ENCODE measurements around the gene PID1.

PID1 gene, protein sequence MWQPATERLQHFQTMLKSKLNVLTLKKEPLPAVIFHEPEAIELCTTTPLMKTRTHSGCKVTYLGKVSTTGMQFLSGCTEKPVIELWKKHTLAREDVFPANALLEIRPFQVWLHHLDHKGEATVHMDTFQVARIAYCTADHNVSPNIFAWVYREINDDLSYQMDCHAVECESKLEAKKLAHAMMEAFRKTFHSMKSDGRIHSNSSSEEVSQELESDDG

DNA sequence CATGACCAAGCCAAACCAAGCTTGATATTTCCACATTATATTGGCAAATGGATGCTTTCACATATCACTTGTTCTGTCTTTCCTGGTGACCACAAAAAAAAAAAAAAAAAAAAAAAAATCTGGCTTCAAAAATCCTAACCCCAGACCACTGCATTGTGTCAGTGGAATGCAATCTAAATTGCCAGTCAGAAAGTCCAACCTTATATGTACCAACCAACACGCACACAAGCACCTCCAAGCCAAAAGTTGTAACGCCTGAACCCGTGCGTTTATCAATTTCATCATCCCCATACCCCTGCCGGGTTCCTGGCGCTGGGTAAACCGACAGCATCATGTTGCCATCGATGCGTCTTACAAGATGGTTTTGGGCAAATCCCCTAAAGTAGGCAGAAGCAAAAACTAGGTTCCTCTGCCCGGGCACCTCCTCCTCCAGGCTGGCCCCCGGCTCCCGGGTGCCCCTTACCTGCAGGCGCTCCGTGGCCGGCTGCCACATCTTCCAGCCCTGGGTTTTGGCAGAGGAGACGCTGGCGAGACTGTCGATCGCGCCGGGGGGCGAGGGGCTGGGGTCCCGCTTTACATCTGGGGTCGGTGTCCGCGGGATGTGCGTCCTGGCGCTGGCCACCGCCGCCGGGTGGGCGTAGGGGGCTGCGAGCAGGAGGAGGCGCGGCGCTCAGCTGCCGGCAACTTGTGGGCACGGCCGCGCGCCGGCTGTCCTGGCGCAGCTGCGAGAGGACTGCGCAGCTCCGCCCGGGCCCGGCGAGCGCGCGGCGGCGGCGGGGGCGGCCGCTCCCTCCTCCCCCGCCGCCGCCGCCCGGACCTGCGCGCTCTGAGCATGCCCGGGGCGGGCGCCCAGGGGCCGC lies at the start of gene PID1:
PID1 (minus strand) TSS at position 737 of the 860 bp plus-strand sequence; CDS start at position 493, 244 bp downstream.
- peak; percentile 26 for DNase-seq

DNA sequence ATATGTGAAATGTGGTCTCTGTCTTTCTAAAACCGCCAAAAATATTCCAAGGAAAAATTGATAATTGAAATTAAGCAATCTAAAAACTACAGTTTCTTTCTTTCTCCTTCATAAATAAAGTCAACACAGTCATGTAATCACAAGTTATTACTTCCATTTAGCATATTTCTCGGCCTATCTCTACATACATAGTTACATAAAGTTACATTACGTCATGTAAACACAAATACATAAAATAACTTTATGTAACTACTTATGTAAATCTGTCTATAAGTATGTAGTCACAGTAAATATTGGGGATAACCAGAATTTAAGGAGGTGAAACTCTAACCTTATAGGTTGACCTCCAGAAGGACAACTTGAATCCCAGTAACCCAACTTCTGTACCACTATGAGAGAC lies 48.5 kb upstream of the PID1 start:
- no peak for DNase-seq

DNA sequence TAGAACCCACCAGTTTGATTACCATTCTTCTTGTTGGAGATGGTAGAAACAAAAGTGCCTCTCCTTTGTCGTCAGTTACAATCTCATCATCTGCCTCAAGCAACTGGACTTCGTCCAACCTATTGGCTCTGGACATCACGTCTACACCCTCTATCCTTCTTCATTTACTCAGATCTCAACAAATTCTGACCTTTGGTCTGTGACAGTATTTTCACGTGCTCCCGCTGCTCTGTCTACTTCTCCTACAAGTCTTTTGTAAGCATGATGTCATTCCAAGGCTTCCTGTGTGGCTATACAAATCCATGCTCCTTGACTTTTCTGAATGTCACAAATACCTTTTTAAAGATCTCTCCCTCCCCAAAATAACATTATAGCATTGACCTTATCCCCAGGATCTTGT lies 43.0 kb upstream of the PID1 start:
- no peak for DNase-seq

DNA sequence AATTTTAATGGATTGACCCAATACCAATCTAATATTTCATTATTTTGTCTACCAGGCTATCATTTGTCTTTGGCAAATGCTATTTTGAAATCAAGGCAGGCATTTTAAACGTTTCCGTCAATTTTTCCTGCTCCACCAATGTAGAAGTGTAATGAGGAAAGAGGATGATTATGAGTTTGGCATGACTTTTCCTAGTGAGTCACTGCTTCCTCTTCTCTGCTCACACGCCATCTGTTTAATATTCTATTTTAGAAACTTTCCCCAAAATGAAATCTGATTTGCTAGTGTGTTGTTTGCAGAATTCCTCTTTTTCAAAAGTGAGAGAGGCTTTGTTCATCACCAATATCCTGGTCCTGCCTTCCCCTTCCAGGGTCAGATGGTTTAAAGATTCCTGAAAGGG lies 42.5 kb upstream of the PID1 start:
- DNase-seq, result no peak

DNA sequence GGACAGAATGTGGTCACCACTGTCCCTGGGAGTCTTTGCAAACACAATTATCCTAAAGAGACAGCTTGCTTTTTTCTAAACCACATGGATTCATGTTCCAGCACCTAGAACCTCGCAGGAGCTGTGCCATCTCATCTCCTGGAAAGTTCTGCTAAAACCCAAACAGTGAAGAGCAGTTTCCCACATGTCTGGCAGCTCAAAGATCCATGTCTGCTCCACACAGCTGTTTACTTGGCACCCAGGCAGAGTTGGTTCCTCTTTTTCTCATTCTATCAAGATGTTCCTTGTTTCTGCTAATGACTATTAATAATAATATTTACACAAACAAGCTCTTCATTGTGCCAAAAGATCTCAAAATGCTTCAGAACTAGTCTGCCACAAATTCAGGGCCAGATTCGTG lies 30.1 kb upstream of the PID1 start:
- no peak for DNase-seq

DNA sequence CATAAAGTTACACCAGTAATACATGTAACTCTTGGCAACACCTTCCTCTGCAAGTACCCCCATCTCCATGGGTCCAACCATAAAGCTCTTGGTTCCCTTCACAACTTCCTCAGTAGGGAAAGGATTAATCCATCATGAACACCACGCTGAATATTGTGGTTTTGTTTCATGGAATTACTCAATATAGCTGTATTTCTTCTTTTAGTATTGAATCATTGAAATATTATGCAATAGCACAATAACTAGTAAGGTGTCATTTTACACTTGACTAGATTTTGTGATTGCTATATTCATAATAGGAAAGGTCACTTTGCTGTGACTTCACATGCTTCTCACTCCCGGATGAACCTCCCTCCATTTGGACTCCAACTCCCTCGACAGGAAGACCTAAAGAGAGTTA lies 29.7 kb upstream of the PID1 start:
- no peak for DNase-seq

DNA sequence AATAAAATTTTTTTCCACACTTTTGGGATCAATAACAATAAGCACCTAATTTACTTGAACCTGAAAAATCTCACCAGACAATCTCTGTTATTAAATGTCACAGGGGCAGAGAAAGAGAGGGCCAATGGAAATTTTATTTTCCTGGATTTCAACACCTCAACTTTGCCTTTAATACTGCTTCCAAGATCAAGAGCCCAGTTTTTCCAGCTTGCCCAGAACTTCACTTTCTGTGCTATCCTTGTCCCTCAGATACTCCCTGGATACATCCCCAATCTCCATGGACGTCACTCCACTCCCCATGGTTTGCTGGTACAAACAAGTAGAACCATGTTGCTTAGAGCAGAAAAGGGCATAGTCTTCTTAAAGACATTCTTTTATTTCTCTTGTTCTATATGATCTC lies 29.3 kb upstream of the PID1 start:
- DNase-seq, result no peak

DNA sequence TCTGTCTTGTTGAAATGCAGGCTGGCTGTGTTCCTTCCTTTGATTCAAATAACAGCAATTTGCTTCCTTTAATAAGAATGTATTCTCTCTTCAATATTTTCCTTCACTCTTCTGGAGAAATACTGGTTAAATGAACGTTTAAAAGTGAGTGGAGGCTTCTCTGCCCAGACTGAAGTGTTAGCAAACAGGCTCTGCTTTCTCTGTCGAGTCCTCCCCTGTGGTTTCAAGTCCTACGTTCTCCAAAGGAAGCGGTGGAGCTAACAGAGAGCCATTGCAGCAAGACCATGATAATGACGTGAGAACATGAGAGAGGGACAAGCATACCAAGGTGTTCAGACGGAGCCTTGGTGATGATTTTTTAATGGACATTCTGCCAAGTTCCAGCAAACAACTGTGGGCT lies 26.2 kb upstream of the PID1 start:
- DNase-seq, result no peak

DNA sequence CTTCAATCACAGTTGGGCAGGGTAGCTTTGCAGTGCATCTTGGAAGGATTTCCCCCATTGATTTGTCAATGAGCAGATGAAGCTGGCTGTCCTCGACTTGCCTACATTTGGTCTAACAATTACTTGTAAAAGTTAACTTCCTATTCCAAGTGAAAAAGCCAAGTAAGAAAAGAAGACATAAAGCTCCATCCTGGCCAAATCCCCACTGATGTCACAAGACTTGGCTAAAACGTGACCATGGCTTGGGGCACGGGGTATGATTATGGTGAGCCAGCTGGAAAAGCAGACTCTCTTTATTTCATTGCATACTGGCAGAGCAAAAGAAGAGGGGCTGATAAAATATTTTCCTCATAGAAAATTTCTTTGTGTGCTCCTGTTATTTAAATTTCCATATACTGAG lies 25.4 kb upstream of the PID1 start:
- no peak for DNase-seq

DNA sequence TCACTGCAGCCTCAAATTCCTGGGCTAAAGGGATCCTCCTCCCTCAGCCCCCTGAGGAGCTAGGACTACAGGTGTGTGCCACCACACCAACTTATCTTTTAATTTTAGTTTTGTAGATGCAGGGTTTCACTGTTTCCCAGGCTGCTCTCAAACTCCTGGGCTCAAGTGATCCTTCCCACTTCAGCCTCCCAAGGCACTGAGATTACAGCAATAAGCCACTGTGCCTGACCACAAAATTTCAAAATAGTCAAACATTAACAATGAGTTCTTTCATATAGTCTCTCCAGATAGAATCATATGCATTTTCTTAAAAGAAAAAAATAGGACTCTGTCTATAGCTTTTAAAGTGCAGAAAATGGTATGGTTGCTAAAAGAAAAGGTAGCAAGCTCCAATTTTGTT lies 24.9 kb upstream of the PID1 start:
- no peak for DNase-seq

DNA sequence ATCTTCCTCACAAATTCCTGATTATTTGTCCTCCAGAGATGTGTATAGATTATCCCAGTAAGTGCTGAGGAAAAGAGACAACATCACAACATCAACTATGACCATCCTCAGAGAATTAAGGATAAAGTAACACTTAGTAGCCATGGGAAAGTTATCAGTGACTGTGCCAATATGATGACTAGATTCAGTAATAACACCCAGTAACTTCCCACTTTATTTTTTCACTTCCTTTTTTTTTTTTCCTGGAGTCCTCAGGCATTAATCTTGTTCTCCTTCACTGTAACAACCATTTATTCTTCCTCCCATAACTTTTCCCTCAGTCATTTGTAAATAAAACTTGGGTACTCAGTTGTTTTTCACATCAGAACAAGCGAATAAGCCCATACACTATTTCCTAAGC lies 16.7 kb upstream of the PID1 start:
- DNase-seq, result no peak

DNA sequence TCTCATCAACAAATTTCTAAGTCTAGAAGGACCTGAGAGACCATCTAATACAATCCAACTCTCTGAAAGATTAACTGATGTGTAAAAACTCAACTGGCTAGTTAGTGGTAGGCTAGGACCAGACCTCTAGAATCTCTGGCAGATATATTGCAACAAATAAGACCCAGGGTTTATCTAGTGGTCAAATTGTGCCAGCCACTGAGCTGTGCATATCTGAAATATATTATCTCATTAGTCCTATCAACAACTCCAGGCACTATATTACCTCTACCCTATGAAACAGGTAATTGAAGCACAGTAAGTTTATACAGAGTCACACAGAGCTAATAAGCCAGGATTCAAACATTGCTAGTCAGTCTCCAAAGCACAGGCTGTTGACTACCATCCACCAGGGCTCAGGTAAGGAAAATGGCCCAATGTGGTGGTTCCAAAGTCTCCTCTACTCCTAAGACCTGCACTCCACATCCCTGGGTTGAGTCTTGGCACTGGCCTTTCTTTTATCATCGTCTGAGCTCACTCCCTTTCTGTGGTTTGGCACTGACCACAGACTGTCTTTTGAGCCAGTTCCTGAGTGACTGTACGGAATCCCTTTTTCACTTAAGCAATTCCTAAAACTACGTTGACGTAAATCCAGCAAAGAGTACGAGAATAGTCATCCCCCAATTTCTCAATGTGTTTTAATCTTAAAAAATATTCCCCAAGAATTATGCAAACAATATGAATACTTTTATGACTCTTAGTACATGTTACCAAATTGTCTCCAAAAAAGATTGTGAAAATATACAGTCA lies 11.9 kb upstream of the PID1 start:
- peak; percentile 98 for DNase-seq

DNA sequence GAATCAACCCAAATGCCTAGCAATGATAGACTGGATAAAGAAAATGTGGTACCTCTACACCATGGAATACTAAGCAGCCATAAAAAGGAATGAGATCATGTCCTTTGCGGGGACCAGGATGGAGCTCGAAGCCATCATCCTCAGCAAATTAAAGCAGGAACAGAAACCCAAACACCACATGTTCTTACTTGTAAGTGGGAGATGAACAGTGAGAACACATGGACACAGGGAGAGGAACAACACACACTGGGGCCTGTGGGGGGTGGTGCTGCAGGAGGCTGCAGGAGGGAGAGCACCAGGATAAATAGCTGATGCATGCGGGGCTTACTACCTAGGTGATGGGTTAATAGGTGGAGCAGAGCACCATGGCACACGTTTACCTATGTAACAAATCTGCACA lies 8.4 kb upstream of the PID1 start:
- DNase-seq, result no peak

DNA sequence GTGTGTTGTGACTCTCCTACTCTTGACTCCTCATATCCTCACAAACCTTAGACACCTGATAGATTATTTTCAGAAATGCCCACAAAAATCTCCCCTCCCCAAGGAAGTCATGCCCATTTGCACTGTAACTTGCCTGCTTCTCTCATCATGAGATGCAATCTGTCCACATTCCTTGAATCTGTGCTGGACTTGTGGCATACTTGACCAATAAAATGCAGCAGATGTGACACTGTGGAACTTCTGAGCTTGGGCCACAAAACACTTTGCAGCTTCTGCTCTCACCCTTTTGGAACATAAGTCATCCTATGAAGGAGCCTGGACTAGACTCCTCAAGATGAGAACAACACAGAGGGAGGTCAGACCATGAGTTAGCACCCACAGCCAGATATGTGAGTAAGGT lies 4.4 kb upstream of the PID1 start:
- no peak for DNase-seq

DNA sequence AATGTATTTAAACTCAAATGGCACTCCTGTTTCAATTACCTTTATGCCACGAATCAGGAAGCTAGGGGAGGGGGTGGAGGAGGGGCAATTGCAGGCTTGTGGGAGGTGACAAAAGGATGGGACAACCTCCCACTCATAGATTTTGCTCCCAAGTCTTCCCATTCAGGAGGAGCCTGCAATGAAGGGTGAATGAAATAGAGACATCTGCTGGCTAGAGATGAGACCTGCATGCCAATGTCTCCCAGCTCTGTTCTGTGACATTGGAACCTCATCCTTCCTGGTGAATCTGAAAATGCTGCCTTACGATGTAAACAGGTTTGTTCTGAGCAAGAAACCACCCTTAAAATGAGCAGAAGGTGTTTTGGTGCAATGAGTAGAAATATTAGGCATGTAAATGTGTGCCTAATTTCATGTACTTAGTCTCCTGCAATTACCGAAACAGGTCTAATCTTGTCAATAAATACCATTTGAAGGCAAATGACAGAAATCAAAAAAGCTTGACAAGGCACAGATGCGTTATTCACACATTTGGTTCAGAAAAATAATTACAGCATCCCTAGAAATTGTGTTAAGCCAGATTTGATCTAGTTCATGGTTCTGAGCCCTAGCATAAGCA lies 2.7 kb upstream of the PID1 start:
- peak; percentile 42 for DNase-seq

DNA sequence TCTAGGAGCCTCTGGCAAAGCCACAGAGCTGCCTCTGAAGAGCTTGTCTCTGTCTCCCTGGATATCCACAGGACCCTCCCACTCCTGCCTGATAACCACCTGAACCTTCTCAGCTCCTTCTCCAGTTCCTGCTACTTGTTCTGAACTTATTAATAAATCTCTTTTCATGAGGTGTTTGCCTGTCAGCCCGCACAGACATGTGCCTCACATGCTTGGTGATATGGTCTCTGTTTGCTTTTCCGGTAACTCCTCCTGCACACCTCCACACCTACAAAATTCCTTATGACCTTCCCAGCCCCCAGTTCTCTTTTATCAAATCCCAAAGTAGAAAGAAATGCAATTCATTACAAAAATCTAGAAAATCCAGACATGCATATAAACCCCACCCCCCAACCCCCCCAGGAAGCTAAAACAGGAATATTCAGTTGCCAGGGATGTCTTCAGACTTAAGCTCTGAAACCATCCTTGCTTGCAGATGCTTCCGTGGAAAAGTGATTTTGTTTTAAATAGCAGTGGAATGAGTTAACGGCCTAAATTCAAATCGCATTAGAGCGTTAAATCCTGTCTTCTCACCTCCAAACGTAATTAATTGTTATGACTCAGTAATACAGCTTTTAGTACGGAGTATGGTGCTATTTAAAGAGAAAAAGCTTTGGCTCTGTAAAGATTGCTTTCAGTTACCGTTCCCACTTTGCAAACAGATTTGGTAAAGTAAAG lies 2.1 kb upstream of the PID1 start:
- no peak for DNase-seq

DNA sequence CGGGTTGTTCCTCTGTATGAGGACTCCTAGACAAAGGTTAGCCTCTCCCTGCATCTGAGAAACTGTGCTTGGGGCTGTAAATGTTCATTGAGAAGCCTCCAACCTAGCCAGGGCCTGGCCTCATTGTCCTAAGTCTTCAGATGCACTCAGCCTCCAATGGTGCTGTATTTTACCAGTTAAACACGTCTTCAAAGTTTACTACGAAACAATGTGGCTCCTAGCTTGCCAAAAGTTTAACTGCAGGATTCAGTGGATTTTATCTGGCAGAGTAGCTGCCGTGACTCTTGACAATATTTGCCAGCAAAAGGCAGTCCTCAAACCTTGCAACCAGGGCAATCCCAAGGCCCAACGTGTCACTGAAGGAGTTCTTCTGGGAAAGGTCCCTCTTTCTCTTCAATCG lies 1.1 kb downstream of the PID1 start:
- no peak for DNase-seq

DNA sequence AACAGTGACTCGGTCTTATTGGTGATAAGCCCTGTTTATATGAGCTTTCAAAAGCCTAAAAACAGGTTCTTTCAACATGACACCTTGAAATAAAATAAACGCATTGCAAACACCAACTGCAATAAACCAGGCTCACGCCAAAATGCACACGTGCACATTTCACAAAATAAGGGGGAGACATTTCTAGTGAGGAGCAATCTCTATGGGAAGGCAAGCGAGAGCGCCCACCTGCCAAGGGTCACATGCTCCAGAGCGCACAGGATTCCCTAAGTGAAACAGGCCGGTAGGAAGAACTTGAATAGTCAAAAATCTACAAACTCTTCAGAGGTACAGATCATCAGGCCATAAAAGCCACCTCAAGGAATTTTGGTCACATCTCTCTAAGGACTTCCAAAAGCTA lies 1.9 kb downstream of the PID1 start:
- no peak for DNase-seq

DNA sequence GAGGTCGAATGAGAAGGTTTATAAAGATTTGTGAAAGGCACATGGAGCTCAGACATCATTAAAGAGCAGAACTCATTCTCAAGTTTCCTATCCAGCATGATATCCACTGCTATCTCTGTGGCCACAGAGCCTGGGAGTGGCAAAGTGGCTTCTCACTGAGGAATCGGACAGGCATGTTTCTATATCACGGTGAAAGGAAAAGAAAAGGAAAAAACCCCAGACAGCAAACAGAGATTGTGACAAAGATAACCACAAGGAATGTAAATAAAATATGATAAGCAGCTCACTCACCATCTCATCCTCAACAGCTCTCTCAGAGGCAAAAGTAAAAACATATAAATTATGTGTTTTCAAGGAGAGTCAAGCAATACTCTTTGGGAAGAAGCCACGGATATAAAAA lies 2.5 kb downstream of the PID1 start:
- no peak for DNase-seq

DNA sequence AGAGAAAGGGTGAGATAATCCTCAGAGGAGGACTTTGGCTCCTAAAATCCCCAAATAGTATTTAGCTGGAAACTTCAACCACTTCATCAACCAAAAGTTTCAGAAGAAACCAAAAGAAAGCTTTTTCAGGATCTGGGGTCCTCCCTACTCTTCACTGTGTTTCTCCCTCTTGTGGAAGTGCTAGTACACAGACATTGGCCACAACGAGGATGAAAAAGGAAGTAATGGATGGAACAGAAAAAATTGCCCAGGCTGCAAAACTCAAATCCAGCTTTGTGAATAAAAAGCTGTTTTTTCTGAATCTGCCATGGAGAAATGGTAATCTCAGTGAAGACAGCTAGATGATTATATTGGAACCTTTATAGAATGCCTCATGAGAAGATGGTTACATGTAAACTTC lies 4.0 kb downstream of the PID1 start:
- no peak for DNase-seq

DNA sequence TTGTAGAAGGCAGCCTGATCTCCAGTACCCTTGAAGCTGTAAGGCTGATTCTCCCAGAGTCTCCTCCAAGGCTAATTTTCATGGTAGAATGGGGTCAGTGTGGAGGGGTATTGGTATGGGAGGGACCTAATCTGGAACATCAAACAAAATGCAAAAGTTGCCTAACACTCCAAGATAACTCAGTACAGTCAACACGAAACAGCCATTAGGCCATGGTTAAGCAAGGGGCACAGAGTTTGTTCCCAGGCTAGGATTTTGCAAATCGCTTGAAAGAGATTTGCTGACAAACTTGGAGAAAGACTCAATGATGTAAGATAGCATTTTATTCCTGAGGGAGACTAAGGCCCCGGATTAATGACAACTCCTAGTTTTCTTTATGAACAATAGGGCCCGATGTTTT lies 5.4 kb downstream of the PID1 start:
- no peak for DNase-seq

DNA sequence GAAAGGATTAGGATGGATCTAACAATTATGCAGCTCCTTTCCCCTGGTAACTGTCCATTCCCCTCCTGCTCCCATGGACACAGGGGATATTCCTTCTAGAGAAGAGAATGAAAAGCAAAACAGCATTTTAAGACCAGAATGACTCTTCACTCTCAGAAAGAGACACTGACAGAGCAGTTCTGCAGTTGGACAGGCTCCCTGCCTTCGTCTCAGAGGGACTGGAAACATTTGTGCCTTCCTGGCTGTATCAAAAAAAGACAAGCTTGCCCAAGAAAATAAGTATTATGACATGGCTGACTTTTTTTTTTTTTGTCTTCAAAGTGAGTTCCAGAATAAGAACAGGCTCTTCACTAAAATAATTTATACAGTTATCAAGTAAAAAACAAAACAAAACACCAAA lies 9.5 kb downstream of the PID1 start:
- DNase-seq, result no peak

DNA sequence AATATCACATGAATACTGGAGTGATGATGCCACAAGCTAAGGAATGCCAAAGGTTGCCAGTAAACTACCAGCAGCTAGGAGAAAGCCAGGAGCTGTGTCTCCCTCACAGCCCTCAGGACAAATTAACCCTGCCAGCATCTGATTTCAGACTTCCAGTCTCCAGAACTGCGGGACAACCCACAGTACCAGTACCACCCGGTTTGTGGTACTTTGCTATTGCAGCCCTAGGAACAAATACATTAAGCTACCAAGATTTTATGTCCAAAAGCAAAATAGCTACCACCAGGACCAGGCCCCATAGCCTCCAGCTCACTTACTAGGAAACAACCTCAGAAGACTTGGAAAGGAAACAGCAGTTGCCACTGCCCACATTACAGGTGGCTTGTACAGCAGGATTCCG lies 10.0 kb downstream of the PID1 start:
- no peak for DNase-seq

Data from NCI-H226 (cell line).